ENCODE measurements around the gene RGS12.

DNA sequence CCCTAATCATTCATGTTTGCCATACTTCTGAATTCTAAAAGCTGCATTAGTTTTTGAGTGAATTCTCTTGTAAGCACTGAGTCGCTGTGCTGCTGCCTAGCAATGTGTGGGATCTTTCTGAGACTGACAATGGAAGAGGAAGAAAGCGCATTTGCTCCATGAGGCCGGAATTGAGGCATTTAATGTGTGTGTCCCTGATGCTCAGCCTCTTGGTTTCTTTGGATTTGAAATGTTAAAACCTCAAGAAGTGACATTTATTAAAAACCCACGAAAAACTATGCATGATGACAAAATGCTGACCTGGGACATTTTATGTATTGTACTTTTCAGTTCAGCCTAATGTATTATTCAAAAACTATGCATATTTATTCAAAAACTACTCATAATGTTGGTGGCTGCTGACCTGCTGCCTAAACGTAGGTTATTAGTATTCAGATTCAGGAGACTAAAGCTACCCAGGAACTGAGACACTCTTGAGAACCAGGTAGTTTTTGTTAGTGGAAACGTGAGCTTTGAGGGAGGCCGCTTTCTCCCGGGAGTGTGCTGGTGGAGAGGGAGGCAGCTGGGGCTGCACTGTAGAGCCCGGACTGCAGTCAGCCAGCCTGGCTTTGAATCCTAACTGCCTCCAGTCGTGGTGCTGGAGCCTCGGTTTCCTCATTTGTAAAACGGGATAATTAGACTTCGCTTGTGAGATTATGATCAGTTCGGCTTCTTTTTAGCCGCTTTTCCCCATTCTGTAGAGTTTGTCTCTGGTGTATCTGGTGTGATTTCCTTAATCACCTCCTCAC lies 11.3 kb downstream of the RGS12 start:
- TF ChIP-seq, protein P1, sequence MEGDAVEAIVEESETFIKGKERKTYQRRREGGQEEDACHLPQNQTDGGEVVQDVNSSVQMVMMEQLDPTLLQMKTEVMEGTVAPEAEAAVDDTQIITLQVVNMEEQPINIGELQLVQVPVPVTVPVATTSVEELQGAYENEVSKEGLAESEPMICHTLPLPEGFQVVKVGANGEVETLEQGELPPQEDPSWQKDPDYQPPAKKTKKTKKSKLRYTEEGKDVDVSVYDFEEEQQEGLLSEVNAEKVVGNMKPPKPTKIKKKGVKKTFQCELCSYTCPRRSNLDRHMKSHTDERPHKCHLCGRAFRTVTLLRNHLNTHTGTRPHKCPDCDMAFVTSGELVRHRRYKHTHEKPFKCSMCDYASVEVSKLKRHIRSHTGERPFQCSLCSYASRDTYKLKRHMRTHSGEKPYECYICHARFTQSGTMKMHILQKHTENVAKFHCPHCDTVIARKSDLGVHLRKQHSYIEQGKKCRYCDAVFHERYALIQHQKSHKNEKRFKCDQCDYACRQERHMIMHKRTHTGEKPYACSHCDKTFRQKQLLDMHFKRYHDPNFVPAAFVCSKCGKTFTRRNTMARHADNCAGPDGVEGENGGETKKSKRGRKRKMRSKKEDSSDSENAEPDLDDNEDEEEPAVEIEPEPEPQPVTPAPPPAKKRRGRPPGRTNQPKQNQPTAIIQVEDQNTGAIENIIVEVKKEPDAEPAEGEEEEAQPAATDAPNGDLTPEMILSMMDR (conservative IDR thresholded peaks at IDR 0.05; ENCODE audit: low read length): no peak
- no peak for TF ChIP-seq EZH2phosphoT487 (IDR thresholded peaks at IDR 0.05; ENCODE audit: borderline replicate concordance, low read depth, low read length)
